HFF-Myc (cell line): ENCODE results near the gene SLC35C1.
"Not testable (repeated sequence)": the region's sequence is repeated elsewhere in the genome, so short reads cannot be mapped to it uniquely, and the experiment has no call there.

Experiments
- DNase-seq: peaks from one replicate; pipeline ENCODE4 v3.0.0-alpha.2; 2011; ENCODE audit warnings: low read depth; ENCODE audit errors: extremely low read depth
- H3K4me3 ChIP-seq: replicated peaks from 2 replicates; pipeline ENCODE4 v1.5.1; 2011; ENCODE audit warnings: low read depth, mild to moderate bottlenecking, control low read depth, low read length
- TF ChIP-seq, protein P1 (sequence below): IDR thresholded peaks from 2 replicates; pipeline ENCODE4 v1.5.1; 2012; ENCODE audit warnings: mild to moderate bottlenecking, low read depth, low read length, control low read depth; ENCODE audit errors: missing control alignments

The SLC35C1 gene

DNA sequence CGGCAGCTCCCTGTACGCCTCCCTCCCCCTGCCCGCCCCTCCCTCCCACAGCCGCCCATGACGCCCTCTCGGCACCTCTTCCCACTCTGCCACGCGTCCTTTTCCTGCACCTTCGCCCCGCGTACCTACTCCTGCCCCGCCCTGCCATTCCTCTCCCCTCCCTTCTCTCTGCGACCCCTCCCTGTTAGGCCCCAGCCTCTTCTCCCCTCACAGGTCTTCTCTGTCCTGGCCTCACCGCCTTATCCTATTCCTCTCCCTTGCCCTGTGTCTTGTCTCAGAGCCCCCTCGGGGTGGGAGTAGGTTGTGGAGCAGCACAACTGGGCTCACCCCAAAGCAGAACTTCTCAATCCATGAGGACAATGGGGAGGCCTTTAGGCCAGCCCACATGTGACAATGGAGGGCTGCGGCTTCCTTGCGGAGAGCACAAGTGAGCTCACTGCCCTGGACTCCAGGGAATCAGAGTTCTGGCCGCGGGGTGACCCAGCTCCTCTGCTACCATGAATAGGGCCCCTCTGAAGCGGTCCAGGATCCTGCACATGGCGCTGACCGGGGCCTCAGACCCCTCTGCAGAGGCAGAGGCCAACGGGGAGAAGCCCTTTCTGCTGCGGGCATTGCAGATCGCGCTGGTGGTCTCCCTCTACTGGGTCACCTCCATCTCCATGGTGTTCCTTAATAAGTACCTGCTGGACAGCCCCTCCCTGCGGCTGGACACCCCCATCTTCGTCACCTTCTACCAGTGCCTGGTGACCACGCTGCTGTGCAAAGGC, 539 bp downstream of the SLC35C1 start:
- peak overlapping the region; percentile 87 for H3K4me3 ChIP-seq
- no peak for DNase-seq

DNA sequence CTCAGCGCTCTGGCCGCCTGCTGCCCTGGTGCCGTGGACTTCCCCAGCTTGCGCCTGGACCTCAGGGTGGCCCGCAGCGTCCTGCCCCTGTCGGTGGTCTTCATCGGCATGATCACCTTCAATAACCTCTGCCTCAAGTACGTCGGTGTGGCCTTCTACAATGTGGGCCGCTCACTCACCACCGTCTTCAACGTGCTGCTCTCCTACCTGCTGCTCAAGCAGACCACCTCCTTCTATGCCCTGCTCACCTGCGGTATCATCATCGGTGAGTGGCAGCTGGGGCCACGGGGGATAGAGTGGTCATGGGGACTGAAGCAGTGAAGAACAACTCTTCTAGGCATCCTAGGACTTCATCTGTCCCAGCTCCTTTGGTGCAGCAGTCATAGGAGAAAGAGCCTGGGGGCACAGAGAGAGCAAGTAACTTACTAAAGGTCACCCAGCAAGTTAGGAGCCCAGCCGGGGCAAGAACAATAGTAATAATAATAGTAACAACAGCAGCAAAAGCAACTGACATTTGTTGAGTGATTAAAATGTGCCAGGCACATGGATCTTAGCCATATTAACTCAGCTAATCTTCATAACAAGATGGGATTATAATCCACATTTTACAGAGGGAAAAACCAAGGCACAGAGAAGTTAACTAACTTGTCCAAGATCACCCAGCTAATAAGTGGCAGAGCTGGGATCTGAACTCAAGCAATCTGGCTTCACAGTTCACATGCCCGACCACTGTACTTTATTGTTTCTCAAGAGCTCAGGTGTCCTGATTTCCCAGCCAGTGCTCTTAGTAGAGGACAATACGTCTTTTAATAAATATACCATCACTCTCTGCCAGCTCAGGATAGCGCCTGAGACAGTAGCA, 1.4 kb downstream of the SLC35C1 start:
- TF ChIP-seq, protein P1, sequence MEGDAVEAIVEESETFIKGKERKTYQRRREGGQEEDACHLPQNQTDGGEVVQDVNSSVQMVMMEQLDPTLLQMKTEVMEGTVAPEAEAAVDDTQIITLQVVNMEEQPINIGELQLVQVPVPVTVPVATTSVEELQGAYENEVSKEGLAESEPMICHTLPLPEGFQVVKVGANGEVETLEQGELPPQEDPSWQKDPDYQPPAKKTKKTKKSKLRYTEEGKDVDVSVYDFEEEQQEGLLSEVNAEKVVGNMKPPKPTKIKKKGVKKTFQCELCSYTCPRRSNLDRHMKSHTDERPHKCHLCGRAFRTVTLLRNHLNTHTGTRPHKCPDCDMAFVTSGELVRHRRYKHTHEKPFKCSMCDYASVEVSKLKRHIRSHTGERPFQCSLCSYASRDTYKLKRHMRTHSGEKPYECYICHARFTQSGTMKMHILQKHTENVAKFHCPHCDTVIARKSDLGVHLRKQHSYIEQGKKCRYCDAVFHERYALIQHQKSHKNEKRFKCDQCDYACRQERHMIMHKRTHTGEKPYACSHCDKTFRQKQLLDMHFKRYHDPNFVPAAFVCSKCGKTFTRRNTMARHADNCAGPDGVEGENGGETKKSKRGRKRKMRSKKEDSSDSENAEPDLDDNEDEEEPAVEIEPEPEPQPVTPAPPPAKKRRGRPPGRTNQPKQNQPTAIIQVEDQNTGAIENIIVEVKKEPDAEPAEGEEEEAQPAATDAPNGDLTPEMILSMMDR: no peak
- peak overlapping the region; percentile 87 for H3K4me3 ChIP-seq
- no peak for DNase-seq

More for the DNA sequence above, 539 bp downstream of the SLC35C1 start:
- TF ChIP-seq, protein P1: no peak

DNA sequence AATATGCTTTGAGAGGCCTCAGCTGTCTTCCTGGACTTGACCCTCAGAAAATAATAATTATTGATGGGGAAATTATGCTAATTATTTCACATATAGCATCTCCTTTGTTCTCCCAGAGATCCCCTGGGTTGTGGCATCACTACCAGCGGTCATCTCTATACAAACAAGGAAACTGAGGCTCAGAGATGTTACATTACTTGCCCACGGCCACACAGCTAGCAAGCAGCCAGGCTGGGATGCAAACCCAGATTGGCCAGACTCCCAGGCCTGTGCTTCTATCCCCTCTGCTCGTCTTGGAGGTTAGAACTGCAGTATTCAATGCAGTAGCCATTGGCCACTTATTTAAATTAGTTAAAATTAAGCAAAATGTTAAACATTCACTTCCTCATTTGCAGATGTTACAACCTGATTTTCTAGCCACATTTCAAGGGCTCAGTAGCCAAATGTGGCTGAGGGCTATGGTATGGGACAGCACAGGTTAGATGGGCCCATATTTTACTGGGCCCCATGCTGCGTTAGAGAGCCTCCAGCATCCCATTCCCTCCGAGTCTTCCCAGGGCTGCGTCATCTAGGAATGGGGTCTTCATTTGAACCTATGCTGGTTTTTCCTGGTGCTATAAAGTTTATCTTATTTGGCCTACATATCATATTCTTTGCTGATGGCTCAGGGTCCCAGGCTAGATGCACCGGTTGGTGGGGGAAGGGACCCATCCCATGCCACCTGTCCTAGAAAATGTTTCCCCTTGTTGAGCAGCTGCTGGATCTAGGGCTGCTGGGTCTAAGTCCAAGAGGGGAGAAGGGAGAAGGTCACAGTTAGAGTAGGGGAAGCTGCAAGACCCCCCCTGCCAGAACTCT, 2.2 kb downstream of the SLC35C1 start:
- no peak for DNase-seq

DNA sequence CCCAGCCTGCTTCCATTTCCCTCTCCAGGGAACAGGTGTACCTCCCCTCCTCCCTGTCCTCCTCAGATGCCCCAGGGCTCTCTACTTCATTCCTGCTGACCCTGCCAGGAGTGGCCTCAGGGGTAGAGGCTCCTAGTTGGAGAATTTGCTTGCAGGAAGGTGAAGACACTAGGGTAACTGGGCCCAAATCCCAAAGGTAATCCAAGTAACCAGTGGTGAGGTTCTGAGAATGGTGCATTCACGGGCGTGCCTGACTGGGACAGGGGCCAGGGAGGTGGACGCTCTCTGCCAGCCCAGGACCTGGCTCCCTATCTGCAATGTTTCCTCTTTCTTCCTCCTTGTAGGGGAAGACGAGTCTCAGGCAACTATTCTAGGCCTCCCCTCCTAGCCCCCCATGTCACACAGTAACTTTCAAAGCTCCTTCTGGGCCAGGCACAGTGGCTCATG, 2.9 kb downstream of the SLC35C1 start:
- peak overlapping the region; percentile 87 for H3K4me3 ChIP-seq
- no peak for DNase-seq
- TF ChIP-seq, protein P1: no peak

More for the DNA sequence above, 2.2 kb downstream of the SLC35C1 start:
- TF ChIP-seq, protein P1: no peak
- peak overlapping the region; percentile 87 for H3K4me3 ChIP-seq

DNA sequence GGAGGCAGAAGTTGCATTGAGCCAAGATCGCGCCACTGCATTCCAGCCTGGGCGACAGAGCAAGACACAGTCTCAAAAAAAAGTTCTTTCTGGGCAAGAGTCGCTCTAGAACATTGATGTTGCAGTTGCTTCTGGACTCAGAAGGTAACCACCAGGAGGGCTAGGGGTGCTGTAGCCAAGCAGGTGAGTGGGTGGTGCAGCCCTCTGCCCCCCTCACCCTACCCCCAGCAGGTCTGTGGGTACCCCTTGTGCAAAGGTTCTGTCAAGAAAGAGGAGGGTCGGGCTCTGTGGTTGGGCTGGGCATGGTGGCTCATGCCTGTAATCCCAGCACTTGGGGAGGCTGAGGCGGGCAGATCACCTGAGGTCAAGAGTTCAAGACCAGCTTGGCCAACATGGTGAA, 3.5 kb downstream of the SLC35C1 start:
- DNase-seq, H3K4me3 ChIP-seq: not testable (repeated sequence)

DNA sequence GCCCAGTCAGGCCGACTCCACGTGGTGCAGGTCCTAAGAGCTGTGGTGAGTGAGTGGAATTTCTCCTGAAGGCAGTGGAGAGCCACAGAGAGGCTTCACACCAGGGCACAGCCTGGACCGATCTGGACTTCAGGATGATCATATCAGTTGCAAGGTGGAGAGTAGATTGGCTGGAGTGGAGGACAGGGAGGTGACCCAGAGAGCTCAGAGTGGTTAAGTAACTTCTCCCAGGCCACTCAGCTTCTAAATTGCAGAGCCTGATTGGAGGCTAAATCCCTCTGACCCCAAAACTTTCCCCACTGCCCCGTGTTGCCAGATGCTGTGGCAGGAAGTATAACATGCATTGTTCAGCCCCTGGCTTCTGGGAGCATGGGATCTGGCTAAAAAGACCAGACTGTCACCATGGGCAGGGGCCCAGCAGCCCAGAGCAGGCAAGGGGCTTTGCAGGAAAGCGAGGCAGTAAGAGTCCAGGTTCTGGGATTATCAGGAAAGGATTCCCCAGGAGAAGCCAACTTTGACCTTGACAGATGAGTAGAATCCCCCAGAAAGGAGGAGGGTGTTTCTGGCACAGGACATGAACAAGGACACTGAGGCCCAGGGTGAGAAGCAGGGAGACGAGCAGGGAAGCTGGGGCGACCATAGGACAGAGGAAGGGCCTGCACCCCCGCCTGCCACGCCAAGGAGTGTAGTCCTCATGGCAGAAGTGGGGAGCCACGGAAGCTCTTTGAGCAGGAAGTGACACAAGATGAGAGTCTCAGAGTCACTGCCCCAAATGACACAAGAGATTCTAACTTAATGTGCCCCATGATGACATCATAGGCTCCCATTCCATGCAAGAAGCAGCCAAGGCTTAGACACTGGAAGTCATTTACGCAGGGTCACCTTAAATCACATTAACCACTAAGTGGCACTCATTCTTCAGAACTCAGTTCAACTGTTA, 4.8 kb downstream of the SLC35C1 start:
- DNase-seq: no peak
- no peak overlapping the region for H3K4me3 ChIP-seq
- TF ChIP-seq, protein P1: no peak
